H1 (cell line): ENCODE results near the gene MTPN. TPM values are rescaled to one million over a fixed set of nuclear protein-coding genes. Genes with fewer than 3 reads are reported as not detected.

Experiments used
- CHD1 ChIP-seq: IDR thresholded peaks from 2 replicates; pipeline ENCODE4 v1.6.1; 2012; ENCODE audit warnings: low read depth, low read length, improper control_type of control experiment
- CHD7 ChIP-seq: fragments of 300-600 bp; sonication (generic); IDR thresholded peaks from 2 replicates; pipeline ENCODE4 v1.7.1; 2012; ENCODE audit warnings: low read length, moderate library complexity, mild to moderate bottlenecking, inconsistent platforms; ENCODE audit not compliant: insufficient replicate concordance
- FOSL1 ChIP-seq: IDR thresholded peaks from 2 replicates; pipeline ENCODE4 v1.6.1; 2011; ENCODE audit warnings: mild to moderate bottlenecking, low read depth, low read length, moderate library complexity; ENCODE audit not compliant: insufficient read depth
- GABPA ChIP-seq: IDR thresholded peaks from 2 replicates; pipeline ENCODE4 v1.6.1; 2011; ENCODE audit warnings: mild to moderate bottlenecking, low read length, moderate library complexity, borderline replicate concordance; ENCODE audit not compliant: insufficient read depth
- MAFK ChIP-seq: IDR thresholded peaks from 2 replicates; pipeline ENCODE4 v1.6.1; 2012; ENCODE audit warnings: low read depth, mild to moderate bottlenecking, improper control_type of control experiment, low read length
- RBBP5 ChIP-seq: IDR thresholded peaks from 2 replicates; pipeline ENCODE4 v1.7.1; 2012; ENCODE audit warnings: low read depth, mild to moderate bottlenecking, inconsistent platforms, low read length, moderate library complexity, borderline replicate concordance
- RNF2 ChIP-seq: fragments of 200-900, 300-1000 bp; sonication (generic); IDR thresholded peaks from 2 replicates; pipeline ENCODE4 v1.7.1; 2016; ENCODE audit warnings: borderline replicate concordance, low read depth, mild to moderate bottlenecking, antibody characterized with exemption, low read length; ENCODE audit not compliant: poor library complexity, severe bottlenecking; ENCODE audit errors: missing control alignments
- SIX5 ChIP-seq: IDR thresholded peaks from 2 replicates; pipeline ENCODE4 v1.6.1; 2011; ENCODE audit warnings: mild to moderate bottlenecking, low read depth, low read length
- SP4 ChIP-seq: IDR thresholded peaks from 2 replicates; pipeline ENCODE4 v1.6.1; 2012; ENCODE audit warnings: low read length, inconsistent platforms
- TAF1 ChIP-seq: IDR thresholded peaks from 2 replicates; pipeline ENCODE4 v1.6.1; 2011; ENCODE audit warnings: mild to moderate bottlenecking, low read depth, low read length
- polyA plus RNA-seq, 7 experiments: library from polyadenylated mRNA; depleted of rRNA in 3 of 7; stranded (reverse) in 5 of 7; unstranded in 2 of 7; fragments of >200 nt in 5 of 7; fragments of 200-250 nt in 2 of 7; gene quantifications; 1 replicate in 5 of 7; 2 replicates in 1 of 7; 4 replicates in 1 of 7; pipeline versions ENCODE4 v1.2.1 to v1.2.3, GENCODE V29; 2011 to 2013; ENCODE audit warnings: missing spikeins in 2 of 7, mixed read lengths in 2 of 7
- total RNA-seq: library from RNA; stranded (reverse); fragmentation: NEBNext Ultra II Directional; extraction: Animal tissue kit (Norgen Biotek cat#: 25700); gene quantifications from 2 replicates; pipeline ENCODE4 v1.2.1, GENCODE V29; 2021

The MTPN gene
- total and polyA plus RNA-seq, 2 of the 8 experiments (the other 6 are each of a cell fraction or from before 2014, with no cell fraction given), result 33.0 to 101 TPM

DNA sequence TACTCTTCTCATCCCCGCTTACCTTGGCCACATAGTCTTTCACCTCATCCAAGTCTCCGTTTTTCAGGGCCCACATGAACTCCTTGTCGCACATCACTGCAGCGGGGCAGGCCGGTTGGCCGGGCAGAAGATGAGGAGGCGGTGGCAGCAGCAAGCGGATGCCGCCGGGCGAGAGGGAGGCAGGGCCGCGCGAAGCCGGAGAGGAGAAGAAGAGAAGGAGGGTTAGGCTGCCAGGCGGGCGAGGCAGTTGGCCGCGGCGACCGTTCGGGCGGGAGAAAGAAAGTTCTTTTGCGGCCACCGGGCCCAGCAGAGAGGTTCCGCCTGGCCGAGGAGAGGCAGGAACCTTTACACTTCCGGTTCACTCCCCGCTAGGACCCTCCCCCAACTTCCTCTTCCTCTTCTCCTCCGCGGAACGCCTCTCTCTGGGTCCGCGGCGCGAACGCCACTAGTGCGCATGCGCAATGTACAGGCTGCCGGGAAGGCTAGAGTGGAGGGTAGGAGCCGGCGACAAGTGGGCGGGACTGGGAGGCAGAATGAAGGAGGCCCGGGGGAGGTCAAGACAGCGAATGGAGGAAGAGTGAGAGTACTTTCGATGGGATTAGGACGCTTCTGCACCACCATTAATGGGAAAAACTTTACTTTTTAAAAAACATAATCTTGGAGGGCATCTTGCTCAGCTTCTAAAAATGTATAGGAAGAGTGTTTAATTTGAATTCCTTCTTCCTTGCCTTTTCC is at the start of gene MTPN (continued):
- TF ChIP-seq CHD7 (no peak), SIX5 (no peak), GABPA (peak; percentile 70; the same call in 1 of the 2 replicates), SP4 (peak; percentile 57; the same call in 1 of the 2 replicates), RNF2 (no peak), RBBP5 (peak; percentile 90), TAF1 (peak; percentile 48), FOSL1 (no peak), MAFK (no peak), CHD1 (no peak)
